HG03103 (cell line): ENCODE results near the gene GPR12.

ENCODE experiments used
- ATAC-seq: cut with Tn5 transposase; IDR thresholded peaks from one replicate; pipeline ENCODE4 v1.9.1; 2021; ENCODE audit warnings: low read depth; ENCODE audit not compliant: unreplicated experiment

GPR12 gene

GRCh38 chr13:26707122-26708006 is 53.2 kb downstream of the GPR12 start:
- ATAC-seq = no peak

GRCh38 chr13:26706381-26706780 is 54.2 kb downstream of the GPR12 start:
- no peak for ATAC-seq

GRCh38 chr13:26705536-26705935 is 55.0 kb downstream of the GPR12 start:
- ATAC-seq = no peak
